Keratinocyte (primary cell): ENCODE measurements around the gene CRYGS.

Experiments
- CTCF ChIP-seq, 3 experiments: IDR thresholded peaks in 1 of 3; conservative IDR thresholded peaks in 1 of 3; optimal IDR thresholded peaks in 1 of 3; 2 replicates in 2 of 3; 3 replicates in 1 of 3; pipeline versions ENCODE3 to v1.5.1; 2011; ENCODE audit warnings: low read length in 3 of 3, mild to moderate bottlenecking in 3 of 3, moderate library complexity in 2 of 3, control low read depth in 1 of 3, inconsistent platforms in 1 of 3; ENCODE audit not compliant: insufficient read depth in 2 of 3; ENCODE audit errors: extremely low read depth in 1 of 3
- EZH2 ChIP-seq: IDR thresholded peaks from one replicate; pipeline ENCODE4 v1.6.1; 2012; ENCODE audit warnings: inconsistent platforms, mild to moderate bottlenecking, low read length, moderate library complexity

DNA sequence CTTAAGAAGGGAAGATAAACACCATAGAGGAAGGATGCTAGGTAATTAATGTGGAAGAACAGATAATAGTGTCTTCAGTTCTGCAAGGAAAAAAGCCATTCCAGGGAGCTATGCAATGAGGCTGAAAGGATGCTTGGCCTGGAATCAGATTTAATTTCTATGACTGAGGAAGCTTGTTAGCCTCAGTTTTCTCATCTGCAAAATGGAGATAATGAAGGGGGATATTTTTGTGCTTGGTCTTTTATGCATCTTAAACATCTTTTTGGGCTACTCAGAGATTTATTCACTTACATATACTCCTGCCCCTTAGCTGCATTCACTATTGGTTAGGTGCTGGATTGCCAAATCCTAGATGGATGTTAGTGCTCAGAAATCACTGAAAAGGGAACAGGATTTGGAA lies 43.0 kb upstream of the CRYGS start:
- no peak for TF ChIP-seq CTCF (optimal IDR thresholded peaks at IDR 0.05 in 1 of 3, IDR thresholded peaks at IDR 0.05 in 1 of 3, conservative IDR thresholded peaks at IDR 0.05 in 1 of 3; ENCODE audit: extremely low read depth in 1 of 3, insufficient read depth in 2 of 3, low read length in 3 of 3)
- TF ChIP-seq EZH2 = no peak
